Dermis microvascular lymphatic vessel endothelial cell (primary cell): ENCODE results near the gene PAK1IP1. TPM values are rescaled to one million over a fixed set of nuclear protein-coding genes. Genes with fewer than 3 reads are reported as not detected.
"Not testable (repeated sequence)": the region's sequence is repeated elsewhere in the genome, so short reads cannot be mapped to it uniquely, and the experiment has no call there.

Experiments
- DNase-seq, 2 donors: peaks; one replicate each; pipeline versions ENCODE4 v3.0.0 to v3.0.0-alpha.2; 2010; ENCODE audit warnings: low read depth in 2 of 2
- total RNA-seq: library from RNA; depleted of rRNA; stranded (reverse); fragments of >200 nt; gene quantifications from 2 replicates; pipeline ENCODE4 v1.2.1, GENCODE V29; 2014

The PAK1IP1 gene, protein sequence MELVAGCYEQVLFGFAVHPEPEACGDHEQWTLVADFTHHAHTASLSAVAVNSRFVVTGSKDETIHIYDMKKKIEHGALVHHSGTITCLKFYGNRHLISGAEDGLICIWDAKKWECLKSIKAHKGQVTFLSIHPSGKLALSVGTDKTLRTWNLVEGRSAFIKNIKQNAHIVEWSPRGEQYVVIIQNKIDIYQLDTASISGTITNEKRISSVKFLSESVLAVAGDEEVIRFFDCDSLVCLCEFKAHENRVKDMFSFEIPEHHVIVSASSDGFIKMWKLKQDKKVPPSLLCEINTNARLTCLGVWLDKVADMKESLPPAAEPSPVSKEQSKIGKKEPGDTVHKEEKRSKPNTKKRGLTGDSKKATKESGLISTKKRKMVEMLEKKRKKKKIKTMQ
- 8.6 and 10.1 TPM in 2 replicates for total RNA-seq

- peak; percentile 92 to 95 for DNase-seq
These were observed at the start of gene PAK1IP1, which contains the start of gene C6orf52 for GRCh38 chr6:10694302-10695085. Gene PAK1IP1, plus strand, starts transcription at chr6:10694972. Its CDS starts 14 bp downstream, at chr6:10694986. Gene C6orf52, minus strand, starts transcription at chr6:10694616. Its CDS starts 7,066 bp downstream, at chr6:10687550.

DNA sequence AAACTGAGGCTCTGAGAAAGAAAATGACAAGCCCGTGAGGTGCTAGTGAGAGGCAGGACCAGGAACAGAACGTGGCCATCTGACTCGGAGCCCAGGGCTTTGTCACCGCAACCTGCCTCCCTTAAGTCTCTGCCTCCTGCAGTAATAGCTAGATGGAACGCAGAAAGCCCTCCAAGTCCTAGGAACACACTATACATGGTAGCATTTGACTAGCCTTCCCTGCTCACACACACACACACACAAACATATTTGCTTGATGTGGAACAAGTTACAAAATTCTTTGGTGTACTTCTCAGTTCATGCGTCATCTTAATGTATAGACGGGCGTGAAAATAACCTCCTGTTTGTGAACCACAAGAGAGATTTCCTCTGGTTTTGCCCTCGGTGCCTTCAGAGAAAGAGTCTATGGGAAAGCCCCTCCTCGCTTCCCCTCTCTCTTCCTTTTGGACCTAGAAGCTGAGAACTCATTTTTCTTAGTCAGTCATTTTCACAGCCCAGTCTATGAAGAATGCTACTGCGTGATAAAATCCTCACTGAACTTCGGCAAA is 39.2 kb upstream of the PAK1IP1 start:
- no peak for DNase-seq

DNA sequence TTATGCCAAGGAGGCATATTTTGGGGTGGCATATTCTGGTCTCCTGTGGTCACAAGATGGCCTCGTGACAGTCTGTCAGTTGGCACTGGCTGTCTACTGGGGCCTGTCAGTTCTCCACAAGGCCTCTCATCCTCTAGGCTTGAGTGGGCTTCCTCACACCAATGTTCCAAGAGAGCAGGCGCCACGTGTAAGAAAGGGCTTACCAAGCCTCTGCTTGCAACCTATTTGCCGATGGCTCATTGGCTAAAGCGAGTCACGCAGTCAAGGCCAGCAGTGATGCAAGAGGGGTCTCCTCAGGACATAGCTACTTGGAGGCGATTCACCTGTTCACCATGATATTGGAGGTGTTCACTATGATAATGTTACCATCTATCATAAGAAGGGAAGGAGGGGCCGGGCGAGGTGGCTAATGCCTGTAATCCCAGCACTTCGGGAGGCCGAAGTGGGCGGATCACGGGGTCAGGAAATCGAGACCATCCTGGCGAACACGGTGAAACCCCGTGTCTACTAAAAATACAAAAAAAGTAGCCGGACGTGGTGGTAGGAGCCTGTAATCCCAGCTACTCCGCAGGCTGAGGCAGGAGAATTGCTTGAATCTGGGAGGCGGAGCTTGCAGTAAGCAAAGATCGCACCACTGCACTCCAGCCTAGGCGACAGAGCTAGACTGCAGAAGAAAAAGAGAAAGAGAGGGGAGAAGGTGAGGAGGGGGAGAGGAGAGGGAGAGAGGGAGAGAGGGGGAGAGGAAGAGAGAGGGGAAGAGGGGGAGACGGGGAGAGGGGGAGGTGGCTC is 35.7 kb upstream of the PAK1IP1 start:
- no peak for DNase-seq

- no peak for DNase-seq
These were observed 34.9 kb upstream of the PAK1IP1 start for GRCh38 chr6:10659699-10660348.

DNA sequence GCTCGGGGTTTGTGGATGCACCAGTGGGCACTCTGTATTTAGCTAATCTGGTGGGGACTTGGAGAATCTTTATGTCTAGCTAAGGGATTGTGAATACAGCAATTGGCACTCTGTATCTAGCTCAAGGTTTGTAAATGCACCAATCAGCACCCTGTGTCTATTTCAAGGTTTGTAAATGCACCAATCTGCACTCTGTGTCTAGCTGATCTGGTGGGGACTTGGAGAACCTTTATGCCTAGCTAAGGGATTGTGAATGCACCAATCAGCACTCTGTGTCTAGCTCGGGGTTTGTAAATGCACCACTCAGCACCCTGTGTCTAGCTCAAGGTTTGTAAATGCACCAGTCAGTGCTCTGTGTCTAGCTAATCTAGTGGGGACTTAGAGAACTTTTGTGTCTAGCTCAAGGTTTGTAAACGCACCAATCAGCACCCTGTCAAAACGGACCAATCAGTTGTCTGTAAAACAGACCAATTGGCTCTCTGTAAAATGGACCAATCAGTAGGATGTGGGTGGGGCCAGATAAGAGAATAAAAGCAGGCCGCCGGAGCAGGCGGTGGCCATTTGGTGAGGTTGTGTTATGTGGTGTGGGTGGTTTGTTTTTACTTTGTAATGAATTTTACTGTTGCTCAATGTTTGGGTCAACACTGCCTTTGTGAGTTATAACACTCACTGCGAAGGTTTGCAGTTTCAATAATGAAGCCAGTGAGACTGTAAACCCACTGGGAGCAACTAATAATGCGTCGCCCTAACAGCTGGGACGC is 34.2 kb upstream of the PAK1IP1 start:
- DNase-seq: not testable (repeated sequence)

GRCh38 chr6:10662207-10662606 is 32.6 kb upstream of the PAK1IP1 start:
- DNase-seq: no peak

GRCh38 chr6:10662742-10663141 is 32.0 kb upstream of the PAK1IP1 start:
- DNase-seq: no peak

DNA sequence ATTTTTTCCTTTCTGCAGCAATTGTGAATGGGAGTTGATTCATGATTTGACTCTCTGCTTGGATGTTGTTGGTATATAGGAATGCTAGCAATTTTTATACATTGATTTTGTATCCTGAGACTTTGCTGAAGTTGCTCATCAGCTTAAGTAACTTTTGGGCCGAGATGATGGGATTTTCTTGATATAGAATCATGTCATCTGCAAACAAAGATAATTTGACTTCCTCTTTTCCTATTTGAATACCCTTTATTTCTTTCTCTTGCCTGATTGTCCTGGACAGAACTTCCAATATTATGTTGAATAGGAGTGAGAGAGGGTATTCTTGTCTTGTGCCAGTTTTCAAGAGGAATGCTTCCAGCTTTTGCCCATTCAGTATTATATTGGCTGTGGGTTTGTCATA is 29.2 kb upstream of the PAK1IP1 start:
- not testable (repeated sequence) for DNase-seq

DNA sequence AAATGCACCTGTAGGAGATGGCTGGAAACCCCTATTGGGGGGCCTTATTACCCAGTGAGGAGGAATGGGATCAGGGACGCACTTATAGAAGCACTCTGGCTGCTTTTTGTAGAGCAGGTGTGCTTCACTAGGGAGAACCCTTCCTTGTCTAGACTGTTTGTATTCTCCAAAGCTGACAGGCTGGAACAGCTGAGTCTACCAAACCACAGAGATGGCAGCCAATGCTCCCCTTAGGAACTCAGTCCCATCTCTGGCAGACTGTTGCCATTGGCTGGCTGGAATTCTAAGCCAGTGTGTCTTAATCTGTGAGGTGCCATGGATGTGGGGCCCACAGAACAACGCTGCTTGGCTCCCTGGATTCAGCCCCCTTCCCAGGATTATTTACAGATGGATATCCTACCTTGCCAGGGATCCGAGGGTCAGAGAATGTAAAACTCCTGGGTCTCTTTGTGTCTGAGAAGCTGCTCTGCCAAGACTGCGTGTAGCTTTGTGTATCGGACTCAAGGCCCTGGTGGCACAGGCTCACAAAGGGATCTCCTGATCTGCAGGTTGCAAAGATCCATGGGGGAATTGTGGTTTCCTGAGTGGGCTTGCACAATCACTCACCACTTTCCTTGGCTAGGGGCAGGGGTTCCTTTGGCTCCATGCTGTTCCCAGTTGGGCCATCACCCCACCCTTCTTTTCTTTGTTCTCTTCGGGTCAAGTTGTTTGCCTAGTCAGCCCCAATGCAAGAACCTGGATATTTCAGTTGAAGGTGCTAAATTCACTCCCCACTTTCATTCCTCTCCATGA is 26.4 kb upstream of the PAK1IP1 start:
- DNase-seq: no peak

GRCh38 chr6:10676403-10676802 is 18.4 kb upstream of the PAK1IP1 start:
- no peak for DNase-seq

- no peak for DNase-seq
These were observed 16.3 kb upstream of the PAK1IP1 start for GRCh38 chr6:10678456-10678855.

- no peak for DNase-seq
These were observed 13.0 kb upstream of the PAK1IP1 start for GRCh38 chr6:10681795-10682194.

GRCh38 chr6:10682355-10682988 is 12.3 kb upstream of the PAK1IP1 start:
- no peak for DNase-seq

DNA sequence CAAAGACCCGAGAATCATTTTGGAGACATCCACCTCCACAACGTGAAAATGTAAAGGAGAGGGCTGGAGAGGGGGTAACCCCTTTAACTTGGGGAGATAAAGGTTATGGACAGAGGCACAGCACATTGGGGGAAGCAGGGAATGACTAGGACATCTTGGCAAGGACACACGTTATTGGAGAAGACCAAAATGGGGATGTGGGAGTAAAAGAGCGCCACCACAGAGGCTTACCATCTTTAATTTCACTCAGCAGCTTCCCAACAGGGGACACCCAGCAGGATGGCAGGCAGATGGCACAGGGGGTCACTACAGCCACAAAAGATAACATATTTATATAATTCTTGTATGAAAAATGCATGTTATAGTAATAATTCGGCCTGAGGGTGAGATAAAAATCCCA is 10.2 kb upstream of the PAK1IP1 start:
- DNase-seq: no peak

DNA sequence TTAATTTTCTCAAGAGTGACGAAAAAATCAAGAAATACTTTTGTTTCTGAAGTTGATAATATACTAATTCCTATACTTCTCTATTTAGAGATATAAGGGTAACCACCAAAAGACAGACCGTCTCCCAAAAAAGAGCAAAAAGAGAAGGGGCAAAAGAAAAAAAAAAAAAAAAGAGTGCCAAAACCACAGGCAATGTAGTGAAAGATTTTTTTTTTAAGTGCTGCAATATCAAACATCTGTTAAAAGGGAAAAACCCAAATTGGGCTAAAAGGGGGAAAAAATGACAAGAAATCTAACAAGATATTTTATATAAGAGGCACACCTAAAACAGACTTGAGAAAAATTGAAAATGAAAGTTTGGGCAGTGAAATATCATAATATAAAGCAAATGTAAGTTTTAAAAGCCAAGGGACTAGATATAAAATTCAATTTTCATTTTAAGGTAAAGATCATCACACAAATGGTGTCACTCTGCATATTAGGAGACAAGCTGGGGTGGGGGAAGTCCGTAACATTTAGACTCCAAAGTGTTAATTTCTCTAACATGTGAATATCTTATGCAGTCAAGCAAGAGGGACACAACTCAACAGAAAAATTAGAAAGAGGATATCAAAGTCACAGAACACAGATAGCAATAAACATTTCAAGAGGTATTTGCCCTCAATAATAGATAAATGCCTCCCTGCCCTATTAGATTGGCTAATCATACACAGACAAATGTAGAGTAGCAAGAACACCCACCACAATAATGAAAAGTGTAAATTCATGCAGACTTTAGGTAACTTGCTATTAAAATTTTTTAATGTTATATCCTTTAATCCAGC is 9.5 kb upstream of the PAK1IP1 start:
- no peak for DNase-seq

GRCh38 chr6:10686901-10687300 is 7.9 kb upstream of the PAK1IP1 start:
- DNase-seq: no peak

DNA sequence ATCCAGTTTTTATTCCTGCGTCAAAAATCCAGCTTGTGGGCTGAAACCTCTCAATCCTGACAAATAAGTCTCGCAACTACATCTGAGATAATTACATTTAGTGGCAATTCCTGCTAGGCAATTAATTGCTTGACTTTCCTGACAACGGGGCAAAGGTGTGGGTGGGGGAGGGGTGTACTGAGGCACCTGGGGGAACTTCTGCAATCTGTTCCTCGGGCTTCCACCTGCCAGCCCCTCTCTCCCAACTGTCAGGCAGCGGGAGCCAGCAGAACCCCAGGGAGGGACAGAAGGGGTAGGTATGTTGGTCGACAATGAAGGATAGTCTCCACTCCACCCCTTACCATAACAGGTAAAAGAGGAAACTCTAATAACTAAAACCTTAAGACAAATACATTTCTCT is 7.2 kb upstream of the PAK1IP1 start:
- no peak for DNase-seq
